Heart right ventricle (tissue), 16 donors: ENCODE measurements around the gene LRRC52. TPM values are rescaled to one million over a fixed set of nuclear protein-coding genes. Genes with fewer than 3 reads are reported as not detected.

Experiments used
- ATAC-seq, 8 donors: fragments of 200-7000 bp; cut with Tn5 transposase; one replicate each; pipeline ENCODE4 v1.9.1; 2020; ENCODE audit warnings: mild to moderate bottlenecking in 8 of 8, moderate library complexity in 8 of 8, moderate number of reproducible peaks in 1 of 8
- DNase-seq, 2 donors: peaks; one replicate each; pipeline ENCODE4 v3.0.0-alpha.2; 2020
- H3K27ac ChIP-seq, 10 donors: fragments of 200-600 bp; sonication (generic) in 2 of 10; one replicate each; pipeline versions ENCODE4 v1.5.0 to v1.8.0; 2020 to 2022; ENCODE audit warnings: mild to moderate bottlenecking in 3 of 10
- H3K27me3 ChIP-seq, 7 donors: fragments of 200-600 bp; one replicate each; pipeline ENCODE4 v1.8.0; 2021 to 2022; ENCODE audit warnings: mild to moderate bottlenecking in 2 of 7
- H3K36me3 ChIP-seq, 9 donors: fragments of 200-600 bp; sonication (generic) in 1 of 9; one replicate each; pipeline versions ENCODE4 v1.5.0 to v1.8.0; 2020 to 2022; ENCODE audit warnings: mild to moderate bottlenecking in 2 of 9
- H3K4me1 ChIP-seq, 9 donors: fragments of 200-600 bp; sonication (generic) in 1 of 9; one replicate each; pipeline versions ENCODE4 v1.5.0 to v1.8.0; 2020 to 2022; ENCODE audit warnings: mild to moderate bottlenecking in 4 of 9
- H3K4me3 ChIP-seq, 10 donors: fragments of 200-600 bp; sonication (generic) in 2 of 10; one replicate each; pipeline versions ENCODE4 v1.5.0 to v1.8.0; 2020 to 2022; ENCODE audit warnings: mild to moderate bottlenecking in 7 of 10, moderate library complexity in 2 of 10
- H3K9me3 ChIP-seq, 11 donors: fragments of 200-600 bp in 10 of 11; sonication (generic) in 2 of 11; one replicate each; pipeline versions ENCODE4 v1.5.0 to v1.8.0; 2013 to 2022; ENCODE audit warnings: mild to moderate bottlenecking in 2 of 11, control low read depth in 1 of 11, moderate library complexity in 1 of 11
- WGBS, 2 donors: extraction: QIAGEN DNeasy Blood & Tissue Kit; methylation state at CpG; one replicate each; pipeline ENCODE4 v1.1.7; 2013; ENCODE audit warnings: inconsistent platforms in 1 of 2; 5-methylcytosine and 5-hydroxymethylcytosine counted together
- intact Hi-C, 10 donors: fragments of 100-400 bp; cut with DNase I; formaldehyde crosslinking; loops; one replicate each; pipeline versions ENCODE4 v1.11.1 to v1.14.2; 2022
- long read RNA-seq, 3 donors: library from polyadenylated mRNA; unstranded; transcript quantifications; one replicate each; pipeline ENCODE4 v2.0.0, GENCODE V29; 2020 to 2021
- polyA plus RNA-seq, 2 donors: library from polyadenylated mRNA; stranded (reverse); fragments of 200-250 nt; gene quantifications; one replicate each; pipeline ENCODE4 v1.2.3, GENCODE V29; 2013
- total RNA-seq, 10 donors: library from RNA; stranded (reverse); fragmentation: NEBNext Ultra II Directional in 3 of 10; extraction: Animal tissue kit (Norgen Biotek cat#: 25700) in 3 of 10; gene quantifications; one replicate each; pipeline versions ENCODE4 v1.2.1 to v1.2.4, GENCODE V29; 2021 to 2023
- TF ChIP-seq, protein P1 (sequence below), 9 donors: fragments of 200-600 bp; sonication (generic) in 2 of 9; IDR thresholded peaks; one replicate each; pipeline versions ENCODE4 v1.5.0 to v1.8.0; 2021 to 2022; ENCODE audit warnings: antibody characterized with exemption in 9 of 9, mild to moderate bottlenecking in 5 of 9, moderate library complexity in 1 of 9
- donor health status: Arrhythmogenic right ventricular cardiomyopathy.
- donor health status: ischemic (EF 13 %, LVEDD 7.1; RV severe dilation, severe dysfunction).
- donor health status: healthy with polysubstance abuse.
- donor health status: DM: no; HTN: yes; CAD: no.
- donor health status: DM: no; HTN: no; CAD: no.
- donor health status: ischemic (EF 25% LVEDD 6.9; RV normal size, moderate dysfunction).
- donor health status: ischemic (EF 25% LVEDD 5.7; RV mildly dilated, moderate dysfunction).
- donor health status: healthy.
- donor health status: DM: yes; HTN: yes; CAD: no.
- donor health status: Ischemic cardiomyopathy.
- donor health status: ischemic (EF 35%, LVEDD 5.7; RV mildly dilated, moderate dysfunction).
- donor health status: nonischemic (EF 11% LVEDD 7.7; RV severe dilation, severe dysfunction).
- donor health status: DM: yes; HTN: yes; CAD: no.
- donor health status: PGD.
- donor health status: ischemic (EF 29% LVEDD 5.4; RV normal size, mild dysfunction).
- donor health status: nonischemic (EF 23%, LVEDD 6.1; RV moderate dilation, normal function).

LRRC52 gene, protein sequence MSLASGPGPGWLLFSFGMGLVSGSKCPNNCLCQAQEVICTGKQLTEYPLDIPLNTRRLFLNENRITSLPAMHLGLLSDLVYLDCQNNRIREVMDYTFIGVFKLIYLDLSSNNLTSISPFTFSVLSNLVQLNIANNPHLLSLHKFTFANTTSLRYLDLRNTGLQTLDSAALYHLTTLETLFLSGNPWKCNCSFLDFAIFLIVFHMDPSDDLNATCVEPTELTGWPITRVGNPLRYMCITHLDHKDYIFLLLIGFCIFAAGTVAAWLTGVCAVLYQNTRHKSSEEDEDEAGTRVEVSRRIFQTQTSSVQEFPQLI
- total RNA-seq, result 1 to 10 TPM in 1 of 10 donors, under 1 TPM in 6, not detected in 3; 0.42 to 1.6 (median 0.57) TPM
- under 1 TPM; 0.16 to 0.44 TPM for polyA plus RNA-seq
- long read RNA-seq, donor 1, result 0 reads
- long read RNA-seq, donor 2, partial matches to known transcripts, result 0 of 1 reads
- long read RNA-seq, donor 2, other reads (novel, unspliced or antisense), result 0 of 1 reads
- long read RNA-seq, donor 3, result 0 reads

DNA sequence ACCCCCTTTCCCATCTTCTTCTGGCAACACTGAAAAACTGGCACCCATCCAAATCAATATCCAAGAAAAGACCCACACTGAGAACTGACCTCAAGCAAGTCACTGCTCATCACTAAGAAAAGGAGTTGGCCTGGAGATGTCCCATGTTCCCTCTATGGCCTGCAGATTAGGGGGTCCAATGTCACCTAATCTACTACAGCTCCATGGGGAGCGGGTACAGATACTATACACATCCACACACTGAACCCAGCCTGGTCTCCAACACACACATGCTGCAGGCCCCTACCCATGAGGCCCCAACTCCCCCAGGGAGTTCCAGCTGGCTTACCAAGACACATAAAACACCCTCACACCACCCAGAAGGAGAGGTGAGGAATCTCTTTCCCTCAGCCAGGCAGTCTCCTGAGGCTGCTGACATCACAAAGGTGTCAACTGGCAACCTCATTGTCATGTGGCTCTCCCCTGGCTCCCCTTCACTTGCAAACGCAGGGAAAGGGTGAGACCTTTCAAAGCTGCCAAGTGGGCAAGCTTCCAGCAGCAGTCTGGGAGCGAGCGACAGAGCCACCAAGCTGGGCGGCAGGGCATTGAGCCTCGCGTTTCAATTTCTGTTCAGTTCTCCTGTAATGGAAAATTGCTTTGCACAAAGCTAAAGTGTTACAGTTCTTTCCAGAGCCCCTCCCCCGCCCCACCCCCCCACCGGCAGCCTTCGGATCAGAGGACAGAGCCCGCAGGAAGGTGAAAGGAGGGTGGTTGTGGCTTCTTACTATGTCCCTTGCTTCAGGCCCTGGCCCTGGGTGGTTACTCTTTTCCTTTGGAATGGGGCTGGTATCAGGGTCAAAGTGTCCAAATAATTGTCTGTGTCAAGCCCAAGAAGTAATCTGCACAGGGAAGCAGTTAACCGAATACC is at the start of gene LRRC52:
TSS of gene LRRC52 (plus strand) at position 469 of the 907 bp plus-strand sequence. CDS start at position 766, 297 bp downstream.
- Histone ChIP-seq H3K27ac (peak within 1 kb of the TSS in 9 of 10 donors; percentile 14 to 78 (median 70)), H3K9me3 (no peaks in the 10 kb centered on the region), H3K27me3 (peaks cover 0 to 27% (median 0%) of the 10 kb centered on the region in 7 donors), H3K4me3 (no peak within 1 kb of the TSS), H3K36me3 (no peaks in the 10 kb centered on the region), H3K4me1 (peaks cover 6 to 37% (median 13%) of the 10 kb centered on the region in 9 donors)
- peak; percentile 76 to 93 (median 90) for ATAC-seq
- 10 to 13% methylated on average over 12 of the region's 12 CpGs for WGBS, 2 donors
- intact Hi-C loops, result loop anchor here in 3 of 10 donors (5.0 to 10.0 kb wide), 2 partner anchors 99 to 136 kb away; partner anchors contain the start of gene RXRG (in 1 of the 3)
- DNase-seq, result peak; percentile 77 to 86
- TF ChIP-seq, protein P1, sequence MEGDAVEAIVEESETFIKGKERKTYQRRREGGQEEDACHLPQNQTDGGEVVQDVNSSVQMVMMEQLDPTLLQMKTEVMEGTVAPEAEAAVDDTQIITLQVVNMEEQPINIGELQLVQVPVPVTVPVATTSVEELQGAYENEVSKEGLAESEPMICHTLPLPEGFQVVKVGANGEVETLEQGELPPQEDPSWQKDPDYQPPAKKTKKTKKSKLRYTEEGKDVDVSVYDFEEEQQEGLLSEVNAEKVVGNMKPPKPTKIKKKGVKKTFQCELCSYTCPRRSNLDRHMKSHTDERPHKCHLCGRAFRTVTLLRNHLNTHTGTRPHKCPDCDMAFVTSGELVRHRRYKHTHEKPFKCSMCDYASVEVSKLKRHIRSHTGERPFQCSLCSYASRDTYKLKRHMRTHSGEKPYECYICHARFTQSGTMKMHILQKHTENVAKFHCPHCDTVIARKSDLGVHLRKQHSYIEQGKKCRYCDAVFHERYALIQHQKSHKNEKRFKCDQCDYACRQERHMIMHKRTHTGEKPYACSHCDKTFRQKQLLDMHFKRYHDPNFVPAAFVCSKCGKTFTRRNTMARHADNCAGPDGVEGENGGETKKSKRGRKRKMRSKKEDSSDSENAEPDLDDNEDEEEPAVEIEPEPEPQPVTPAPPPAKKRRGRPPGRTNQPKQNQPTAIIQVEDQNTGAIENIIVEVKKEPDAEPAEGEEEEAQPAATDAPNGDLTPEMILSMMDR (IDR thresholded peaks at IDR 0.05), result peak in 3 of 9 donors; percentile 49 to 58 (median 49)

DNA sequence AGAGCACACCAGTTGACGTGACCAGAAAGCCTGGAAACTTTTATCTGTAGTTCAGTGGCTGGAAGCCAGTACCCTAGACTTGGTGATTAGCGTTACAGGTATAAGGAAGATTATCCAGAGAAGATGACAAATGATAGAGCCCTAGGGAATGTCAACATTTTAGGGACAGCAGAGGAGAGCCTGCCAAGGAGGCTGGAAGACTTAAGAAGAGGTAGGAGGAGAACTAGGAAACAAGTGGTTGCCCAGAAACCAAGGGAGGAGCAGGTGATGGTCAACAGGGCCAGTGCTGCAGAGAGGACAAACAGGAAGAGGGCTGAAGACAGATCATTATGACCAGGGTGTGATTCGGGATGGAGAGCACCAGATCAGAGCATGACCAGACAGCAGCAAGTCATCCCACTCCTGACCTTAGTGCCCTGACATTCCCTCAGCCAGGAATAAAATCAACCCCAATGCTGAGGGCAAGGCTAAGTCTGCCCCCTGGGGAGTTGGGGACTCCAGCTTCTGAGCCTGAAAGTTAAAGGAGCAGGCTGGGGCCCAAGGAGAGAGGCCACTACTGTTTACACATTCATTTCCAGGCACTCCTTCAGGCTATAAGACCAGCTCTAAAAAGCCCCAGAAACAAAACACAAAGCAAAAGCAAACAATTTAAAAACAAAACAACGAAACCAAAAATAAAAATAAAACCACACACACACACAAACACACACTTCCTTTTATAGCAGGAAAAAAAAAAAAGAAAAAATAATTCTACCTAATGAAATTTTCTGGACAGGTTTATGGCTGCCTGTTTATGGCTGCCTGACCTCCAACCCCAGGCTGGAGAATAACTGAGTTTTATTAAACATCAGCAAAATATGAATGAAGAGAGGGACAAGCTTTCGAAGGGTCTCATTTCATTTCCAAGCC is 48.6 kb upstream of the LRRC52 start:
- TF ChIP-seq, protein P1 (IDR thresholded peaks at IDR 0.05), result no peak
- no peaks in the 10 kb centered on the region for H3K9me3 ChIP-seq
- ATAC-seq, result no peak
- no peak for DNase-seq
- WGBS, 2 donors, result 66 to 74% methylated on average over 5 of the region's 5 CpGs
- intact Hi-C loops, result loop anchor here in 1 of 10 donors (10.0 kb wide), 1 partner anchor 100 kb away; no protein-coding TSS in a partner anchor
- H3K27me3 ChIP-seq, result no peaks in the 10 kb centered on the region
- H3K4me1 ChIP-seq, result peaks cover 0 to 37% (median 6%) of the 10 kb centered on the region in 9 donors
- H3K4me3 ChIP-seq, result no peak overlapping the region
- no peak overlapping the region for H3K27ac ChIP-seq
- H3K36me3 ChIP-seq, result no peaks in the 10 kb centered on the region

DNA sequence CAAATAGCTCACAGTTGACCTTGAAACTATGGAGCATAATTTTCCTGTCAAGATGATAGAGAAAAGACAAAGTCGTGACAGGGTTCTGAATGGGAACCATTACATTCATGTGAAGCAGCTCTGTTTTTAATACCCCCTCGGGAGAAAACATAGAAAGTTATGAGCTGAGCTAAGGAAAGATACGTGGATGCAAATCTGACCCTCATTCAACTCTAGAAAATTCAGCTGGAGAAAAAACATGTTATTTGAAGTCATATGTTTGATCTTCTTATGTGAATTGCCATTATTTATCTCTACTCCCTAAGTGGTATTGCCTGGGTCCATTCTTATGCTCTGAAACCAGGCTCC is 48.0 kb upstream of the LRRC52 start:
- TF ChIP-seq, protein P1 (IDR thresholded peaks at IDR 0.05), result no peak
- intact Hi-C loops, result loop anchor here in 1 of 10 donors (10.0 kb wide), 1 partner anchor 99 kb away; no protein-coding TSS in a partner anchor
- ATAC-seq, result no peak
- Histone ChIP-seq H3K9me3 (no peaks in the 10 kb centered on the region), H3K27me3 (no peaks in the 10 kb centered on the region), H3K36me3 (no peaks in the 10 kb centered on the region), H3K4me1 (peaks cover 0 to 31% (median 3%) of the 10 kb centered on the region in 9 donors), H3K27ac (peak overlapping the region in 2 of 10 donors; percentile 38 to 52), H3K4me3 (no peak overlapping the region)
- 72 to 77% methylated on average over 3 of the region's 3 CpGs for WGBS, 2 donors
- DNase-seq, result no peak
